WTC11 (cell line): ENCODE measurements around the gene TMA7B. TPM values are rescaled to one million over a fixed set of nuclear protein-coding genes. Genes with fewer than 3 reads are reported as not detected.

Source experiments
- ATAC-seq: fragments of 200-7000 bp; cut with Tn5 transposase; 2 replicates; pipeline ENCODE4 v1.10.0; 2021; ENCODE audit warnings: mild to moderate bottlenecking, moderate library complexity
- CTCF ChIA-PET: fragments of 300-600 bp; sonication (Branson Sonifier 250); formaldehyde crosslinking; loops from one replicate; lab custom pipeline; 2021; ENCODE audit warnings: antibody characterized with exemption; lab: Charles Lee
- POLR2A ChIA-PET: fragments of 350-600 bp; sonication (Branson Sonifier 250); formaldehyde crosslinking; loops from one replicate; lab custom pipeline; 2021; ENCODE audit warnings: antibody characterized with exemption; lab: Charles Lee
- DNase-seq: peaks from one replicate; pipeline ENCODE4 v3.0.0; 2021; ENCODE audit warnings: low spot score
- H3K27ac Mint-ChIP-seq: 2 replicates; pipeline ENCODE4 v1.8.0; 2021; ENCODE audit warnings: mixed read lengths
- H3K27me3 Mint-ChIP-seq: 2 replicates; pipeline ENCODE4 v1.8.0; 2021; ENCODE audit warnings: low read depth, mild to moderate bottlenecking, moderate library complexity, mixed read lengths
- H3K36me3 Mint-ChIP-seq: 2 replicates; pipeline ENCODE4 v1.8.0; 2021; ENCODE audit warnings: mixed read lengths
- H3K4me1 Mint-ChIP-seq: 2 replicates; pipeline ENCODE4 v1.8.0; 2022; ENCODE audit warnings: mixed read lengths
- H3K4me3 Mint-ChIP-seq: 2 replicates; pipeline ENCODE4 v1.8.0; 2021; ENCODE audit warnings: mild to moderate bottlenecking, moderate library complexity, mixed read lengths
- H3K9me3 Mint-ChIP-seq: 2 replicates; pipeline ENCODE4 v1.8.0; 2021; ENCODE audit warnings: mixed read lengths
- AR ChIP-seq: fragments of 250-450 bp; sonication (Bioruptor Pico); IDR thresholded peaks from 2 replicates; pipeline ENCODE4 v1.9.0; 2021; ENCODE audit warnings: mild to moderate bottlenecking
- ARID4B ChIP-seq: sonication (generic); formaldehyde crosslinking; IDR thresholded peaks from 2 replicates; pipeline ENCODE4 v1.8.0; 2023; ENCODE audit warnings: missing genetic modification reagents, mild to moderate bottlenecking, borderline replicate concordance
- ATF6 ChIP-seq: sonication (generic); formaldehyde crosslinking; IDR thresholded peaks from 2 replicates; pipeline ENCODE4 v1.8.1; 2023; ENCODE audit warnings: mild to moderate bottlenecking, missing genetic modification reagents
- CBFB ChIP-seq: sonication (generic); formaldehyde crosslinking; IDR thresholded peaks from 2 replicates; pipeline ENCODE4 v1.8.1; 2022; ENCODE audit warnings: mild to moderate bottlenecking, low read depth, missing genetic modification reagents
- CREB1 ChIP-seq: sonication (generic); formaldehyde crosslinking; IDR thresholded peaks from 2 replicates; pipeline ENCODE4 v1.8.0; 2023; ENCODE audit warnings: mild to moderate bottlenecking, missing genetic modification reagents
- CREM ChIP-seq: sonication (generic); formaldehyde crosslinking; IDR thresholded peaks from 2 replicates; pipeline ENCODE4 v1.8.1; 2022; ENCODE audit warnings: mild to moderate bottlenecking, missing genetic modification reagents, moderate library complexity
- GRHL2 ChIP-seq: fragments of 250-450 bp; sonication (Bioruptor Pico); IDR thresholded peaks from 2 replicates; pipeline ENCODE4 v1.8.0; 2022; ENCODE audit warnings: mild to moderate bottlenecking, moderate library complexity; ENCODE audit not compliant: insufficient replicate concordance, severe bottlenecking
- HMGA2 ChIP-seq: fragments of 250-450 bp; sonication (Bioruptor Pico); IDR thresholded peaks from 2 replicates; pipeline ENCODE4 v1.4.0; 2021; ENCODE audit warnings: mild to moderate bottlenecking, moderate library complexity
- MLX ChIP-seq: sonication (generic); formaldehyde crosslinking; IDR thresholded peaks from 2 replicates; pipeline ENCODE4 v1.8.1; 2023; ENCODE audit warnings: mild to moderate bottlenecking, missing genetic modification reagents, moderate library complexity
- MXD4 ChIP-seq: fragments of 250-450 bp; sonication (Bioruptor Pico); IDR thresholded peaks from 2 replicates; pipeline ENCODE4 v1.8.0; 2021; ENCODE audit warnings: mild to moderate bottlenecking, moderate library complexity, borderline replicate concordance
- NFYB ChIP-seq: sonication (generic); formaldehyde crosslinking; conservative IDR thresholded peaks from 2 replicates; pipeline ENCODE4 v1.8.0; 2022; ENCODE audit warnings: low read depth, missing genetic modification reagents
- NR1H2 ChIP-seq: sonication (generic); formaldehyde crosslinking; IDR thresholded peaks from 2 replicates; pipeline ENCODE4 v1.9.0; 2021; ENCODE audit warnings: mild to moderate bottlenecking, moderate library complexity, missing genetic modification reagents
- OVOL2 ChIP-seq: fragments of 250-450 bp; sonication (Bioruptor Pico); IDR thresholded peaks from 2 replicates; pipeline ENCODE4 v1.9.0; 2021; ENCODE audit warnings: mild to moderate bottlenecking, borderline replicate concordance
- SMAD3 ChIP-seq: sonication (generic); formaldehyde crosslinking; IDR thresholded peaks from 2 replicates; pipeline ENCODE4 v1.8.0; 2022; ENCODE audit warnings: missing genetic modification reagents, mild to moderate bottlenecking, borderline replicate concordance
- SMAD4 ChIP-seq: sonication (generic); formaldehyde crosslinking; IDR thresholded peaks from 2 replicates; pipeline ENCODE4 v1.8.0; 2022; ENCODE audit warnings: mild to moderate bottlenecking, missing genetic modification reagents
- USF2 ChIP-seq: sonication (generic); formaldehyde crosslinking; IDR thresholded peaks from 2 replicates; pipeline ENCODE4 v1.8.1; 2023; ENCODE audit warnings: mild to moderate bottlenecking, missing genetic modification reagents, moderate library complexity
- ZNF138 ChIP-seq: sonication (generic); formaldehyde crosslinking; conservative IDR thresholded peaks from 2 replicates; pipeline ENCODE4 v1.8.1; 2022; ENCODE audit warnings: mild to moderate bottlenecking, moderate library complexity, missing genetic modification reagents
- ZNF263 ChIP-seq: sonication (generic); formaldehyde crosslinking; IDR thresholded peaks from 2 replicates; pipeline ENCODE4 v1.8.1; 2022; ENCODE audit warnings: low read depth, mild to moderate bottlenecking, moderate library complexity, missing genetic modification reagents
- ZNF396 ChIP-seq: fragments of 250-450 bp; sonication (Bioruptor Pico); IDR thresholded peaks from 2 replicates; pipeline ENCODE4 v1.8.0; 2021; ENCODE audit warnings: mild to moderate bottlenecking, moderate library complexity, borderline replicate concordance
- ZNF671 ChIP-seq: fragments of 250-450 bp; sonication (Bioruptor Pico); IDR thresholded peaks from 2 replicates; pipeline ENCODE4 v1.8.0; 2021; ENCODE audit warnings: mild to moderate bottlenecking
- total RNA-seq: library from RNA; stranded (reverse); gene quantifications from 3 replicates; pipeline ENCODE4 v1.2.3, GENCODE V29; 2021

Gene TMA7B
- total RNA-seq, 1 experiment from 2014 or later: not detected

- Mint-ChIP-seq H3K27me3 (no peaks in the 10 kb centered on the region), H3K36me3 (peaks cover 15% of the 10 kb centered on the region), H3K4me3 (peak overlapping the region; percentile 29), H3K27ac (no peak overlapping the region), H3K9me3 (peaks cover 11% of the 10 kb centered on the region), H3K4me1 (peaks cover 57% of the 10 kb centered on the region)
- no peak for DNase-seq
- ChIA-PET POLR2A (interaction anchor here (0.7 to 1.6 kb wide), 4 partner anchors 12 to 34 kb away, joined by 3 to 5 read pairs (median 4); no protein-coding TSS in a partner anchor), CTCF (interaction anchor here (0.6 to 3.1 kb wide), 15 partner anchors 10 to 621 kb away, joined by 3 to 56 read pairs (median 6); no protein-coding TSS in a partner anchor)
- ATAC-seq: no peak
- no peak for TF ChIP-seq ZNF671 (CRISPR knock-in tag)
- TF ChIP-seq USF2: 0 out of 2 replicates have a peak, but pooled peaks have one; percentile 22
These were observed 49.9 kb downstream of the TMA7B start for GRCh38 chr22:40009951-40010671.

GRCh38 chr22:40010746-40011145 is 50.5 kb downstream of the TMA7B start:
- POLR2A ChIA-PET: interaction anchor here (0.7 kb wide), 1 partner anchor 14 kb away, joined by 3 read pairs; no protein-coding TSS in a partner anchor
- Mint-ChIP-seq H3K4me1 (peaks cover 54% of the 10 kb centered on the region), H3K27ac (no peak overlapping the region)

More at GRCh38 chr22:40010746-40011145, 50.5 kb downstream of the TMA7B start:
- DNase-seq (no peak), ATAC-seq (no peak)
- Mint-ChIP-seq H3K9me3 (peaks cover 11% of the 10 kb centered on the region), H3K4me3 (no peak overlapping the region), H3K27me3 (no peaks in the 10 kb centered on the region), H3K36me3 (peaks cover 13% of the 10 kb centered on the region)
- CTCF ChIA-PET: interaction anchor here (1.0 to 3.1 kb wide), 4 partner anchors 14 to 78 kb away, joined by 6 to 56 read pairs (median 23); no protein-coding TSS in a partner anchor
- TF ChIP-seq AR (CRISPR knock-in tag) (no peak), ATF6 (CRISPR knock-in tag) (no peak), NR1H2 (CRISPR knock-in tag) (no peak), GRHL2 (CRISPR knock-in tag) (no peak), SMAD3 (no peak), MXD4 (CRISPR knock-in tag) (no peak), ZNF396 (no peak), ZNF138 (CRISPR knock-in tag) (no peak), SMAD4 (no peak), ARID4B (CRISPR knock-in tag) (no peak), ZNF263 (no peak), CREM (CRISPR knock-in tag) (no peak), CBFB (CRISPR knock-in tag) (no peak), CREB1 (CRISPR knock-in tag) (no peak), MLX (no peak), NFYB (CRISPR knock-in tag) (no peak), OVOL2 (CRISPR knock-in tag) (no peak), HMGA2 (CRISPR knock-in tag) (no peak)
